ENCODE measurements around the gene PDE8B.

PDE8B gene

GRCh38 chr5:77298146-77298545, 87.7 kb downstream of the PDE8B start:
- Histone ChIP-seq H3K9ac (ENCODE audit: low read length) (no peak overlapping the region), H3K79me2 (ENCODE audit: insufficient read depth, low read length) (no peaks in the 10 kb centered on the region), H3K4me3 (ENCODE audit: low read depth, low read length, poor library complexity, severe bottlenecking) (no peak overlapping the region), H3K9me3 (ENCODE audit: low read length) (no peaks in the 10 kb centered on the region), H4K20me1 (ENCODE audit: insufficient read depth, low read length) (no peaks in the 10 kb centered on the region), H3K4me2 (ENCODE audit: low read length) (no peak overlapping the region), H3K27me3 (ENCODE audit: insufficient read depth, low read length) (0 out of 2 replicates have a peak, but pooled peaks cover 3% of the 10 kb centered on the region), H3K27ac (ENCODE audit: low read depth, low read length, poor library complexity, severe bottlenecking) (no peak overlapping the region), H3K36me3 (ENCODE audit: insufficient read depth, low read length) (no peaks in the 10 kb centered on the region), H3F3A (ENCODE audit: insufficient read depth, low read length) (no peaks in the 10 kb centered on the region), H3K4me1 (ENCODE audit: insufficient read depth, low read length, severe bottlenecking) (no peaks in the 10 kb centered on the region), H3K9me2 (ENCODE audit: low read depth, low read length) (no peaks in the 10 kb centered on the region), H2AFZ (ENCODE audit: low read length) (no peak overlapping the region)
- TF ChIP-seq CTCF (IDR thresholded peaks at IDR 0.05; ENCODE audit: low read length) (no peak), EZH2 (IDR thresholded peaks at IDR 0.05; ENCODE audit: borderline replicate concordance, low read length) (no peak)

DNA sequence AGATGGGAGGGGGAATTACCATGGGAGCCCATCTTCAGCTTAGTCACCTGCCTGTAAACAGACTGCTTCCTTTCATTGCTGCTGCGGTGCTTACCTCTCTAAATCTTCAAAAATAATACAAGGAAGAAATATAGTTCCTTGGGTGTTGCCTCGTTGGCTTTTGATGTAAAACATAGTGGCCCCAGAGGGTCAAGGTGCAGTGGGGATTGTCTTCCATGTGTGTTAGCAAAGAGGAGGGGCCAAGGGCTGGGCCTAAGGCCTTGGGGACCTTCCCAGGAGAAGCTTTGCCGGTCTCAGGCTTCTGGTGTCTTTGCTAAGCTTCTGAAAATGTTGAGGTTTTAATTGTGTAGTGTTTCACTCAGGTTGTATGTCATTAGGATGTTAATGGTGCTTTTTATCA, 90.0 kb downstream of the PDE8B start:
- Histone ChIP-seq H3K9me3 (ENCODE audit: low read length) (no peaks in the 10 kb centered on the region), H4K20me1 (ENCODE audit: insufficient read depth, low read length) (no peaks in the 10 kb centered on the region), H3K36me3 (ENCODE audit: insufficient read depth, low read length) (no peaks in the 10 kb centered on the region), H3K27ac (ENCODE audit: low read depth, low read length, poor library complexity, severe bottlenecking) (no peak overlapping the region), H3F3A (ENCODE audit: insufficient read depth, low read length) (no peaks in the 10 kb centered on the region), H2AFZ (ENCODE audit: low read length) (no peak overlapping the region), H3K27me3 (ENCODE audit: insufficient read depth, low read length) (0 out of 2 replicates have a peak, but pooled peaks cover 3% of the 10 kb centered on the region), H3K4me1 (ENCODE audit: insufficient read depth, low read length, severe bottlenecking) (no peaks in the 10 kb centered on the region), H3K9me2 (ENCODE audit: low read depth, low read length) (no peaks in the 10 kb centered on the region), H3K9ac (ENCODE audit: low read length) (no peak overlapping the region), H3K4me3 (ENCODE audit: low read depth, low read length, poor library complexity, severe bottlenecking) (no peak overlapping the region), H3K4me2 (ENCODE audit: low read length) (no peak overlapping the region), H3K79me2 (ENCODE audit: insufficient read depth, low read length) (no peaks in the 10 kb centered on the region)
- TF ChIP-seq EZH2 (IDR thresholded peaks at IDR 0.05; ENCODE audit: borderline replicate concordance, low read length) (no peak), CTCF (IDR thresholded peaks at IDR 0.05; ENCODE audit: low read length) (no peak)

DNA sequence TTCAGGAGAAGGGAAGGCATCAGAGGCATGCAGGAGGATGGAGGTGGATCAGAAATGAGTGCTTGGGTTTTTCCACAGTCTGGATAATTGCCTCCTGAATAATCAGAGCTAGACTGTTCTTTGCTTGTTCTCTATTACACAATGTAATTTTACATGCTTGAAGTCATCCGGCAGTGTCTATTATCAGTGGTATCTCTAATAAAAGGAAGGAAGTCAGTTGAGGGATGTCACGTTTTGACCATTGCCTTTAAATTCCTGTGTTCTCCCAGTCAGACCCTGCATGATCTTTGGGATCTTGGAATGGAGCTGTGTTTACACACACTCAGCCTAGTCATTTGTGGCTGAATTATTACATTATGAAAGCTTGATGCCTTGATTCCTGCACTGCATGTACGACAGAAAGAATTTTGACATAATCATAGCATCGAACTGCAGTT, 91.0 kb downstream of the PDE8B start:
- Histone ChIP-seq H3K27me3 (ENCODE audit: insufficient read depth, low read length) (0 out of 2 replicates have a peak, but pooled peaks cover 3% of the 10 kb centered on the region), H3K9ac (ENCODE audit: low read length) (no peak overlapping the region), H2AFZ (ENCODE audit: low read length) (no peak overlapping the region), H3K4me2 (ENCODE audit: low read length) (no peak overlapping the region), H3K4me3 (ENCODE audit: low read depth, low read length, poor library complexity, severe bottlenecking) (no peak overlapping the region), H3K36me3 (ENCODE audit: insufficient read depth, low read length) (no peaks in the 10 kb centered on the region), H3K9me3 (ENCODE audit: low read length) (no peaks in the 10 kb centered on the region), H3K4me1 (ENCODE audit: insufficient read depth, low read length, severe bottlenecking) (no peaks in the 10 kb centered on the region), H3K79me2 (ENCODE audit: insufficient read depth, low read length) (no peaks in the 10 kb centered on the region), H3F3A (ENCODE audit: insufficient read depth, low read length) (no peaks in the 10 kb centered on the region), H3K27ac (ENCODE audit: low read depth, low read length, poor library complexity, severe bottlenecking) (no peak overlapping the region), H3K9me2 (ENCODE audit: low read depth, low read length) (no peaks in the 10 kb centered on the region), H4K20me1 (ENCODE audit: insufficient read depth, low read length) (no peaks in the 10 kb centered on the region)
- TF ChIP-seq CTCF (IDR thresholded peaks at IDR 0.05; ENCODE audit: low read length): no peak
- no peak for TF ChIP-seq EZH2 (IDR thresholded peaks at IDR 0.05; ENCODE audit: borderline replicate concordance, low read length)
